GM19193 (cell line): ENCODE data around the gene SIX6.

Experiments used
- POLR2A ChIP-seq: IDR thresholded peaks from 4 replicates; pipeline ENCODE4 v1.6.1; 2011; ENCODE audit not compliant: insufficient read depth, insufficient read length; ENCODE audit errors: extremely low read depth

Gene SIX6

DNA sequence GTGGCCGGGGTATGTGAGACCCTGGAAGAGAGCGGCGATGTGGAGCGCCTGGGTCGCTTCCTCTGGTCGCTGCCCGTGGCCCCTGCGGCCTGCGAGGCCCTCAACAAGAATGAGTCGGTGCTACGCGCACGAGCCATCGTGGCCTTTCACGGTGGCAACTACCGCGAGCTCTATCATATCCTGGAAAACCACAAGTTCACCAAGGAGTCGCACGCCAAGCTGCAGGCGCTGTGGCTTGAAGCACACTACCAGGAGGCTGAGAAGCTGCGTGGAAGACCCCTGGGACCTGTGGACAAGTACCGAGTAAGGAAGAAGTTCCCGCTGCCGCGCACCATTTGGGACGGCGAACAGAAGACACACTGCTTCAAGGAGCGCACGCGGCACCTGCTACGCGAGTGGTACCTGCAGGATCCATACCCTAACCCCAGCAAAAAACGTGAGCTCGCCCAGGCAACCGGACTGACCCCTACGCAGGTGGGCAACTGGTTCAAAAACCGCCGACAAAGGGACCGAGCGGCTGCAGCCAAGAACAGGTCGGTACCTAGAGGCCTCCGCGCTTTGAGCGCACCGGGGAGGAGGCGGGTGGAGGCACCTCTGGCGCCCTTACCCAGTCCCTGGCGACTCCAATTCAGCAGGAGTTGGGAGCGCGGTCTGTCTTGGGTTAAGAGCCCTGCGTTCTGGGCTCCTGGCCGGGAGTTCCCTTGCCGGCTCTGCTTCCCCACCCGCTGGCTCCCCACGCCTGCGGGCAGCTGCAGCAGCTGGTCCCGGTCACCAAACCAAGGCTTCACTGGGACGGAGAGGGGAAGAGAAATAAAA lies 700 bp downstream of the SIX6 start:
- TF ChIP-seq POLR2A = no peak

DNA sequence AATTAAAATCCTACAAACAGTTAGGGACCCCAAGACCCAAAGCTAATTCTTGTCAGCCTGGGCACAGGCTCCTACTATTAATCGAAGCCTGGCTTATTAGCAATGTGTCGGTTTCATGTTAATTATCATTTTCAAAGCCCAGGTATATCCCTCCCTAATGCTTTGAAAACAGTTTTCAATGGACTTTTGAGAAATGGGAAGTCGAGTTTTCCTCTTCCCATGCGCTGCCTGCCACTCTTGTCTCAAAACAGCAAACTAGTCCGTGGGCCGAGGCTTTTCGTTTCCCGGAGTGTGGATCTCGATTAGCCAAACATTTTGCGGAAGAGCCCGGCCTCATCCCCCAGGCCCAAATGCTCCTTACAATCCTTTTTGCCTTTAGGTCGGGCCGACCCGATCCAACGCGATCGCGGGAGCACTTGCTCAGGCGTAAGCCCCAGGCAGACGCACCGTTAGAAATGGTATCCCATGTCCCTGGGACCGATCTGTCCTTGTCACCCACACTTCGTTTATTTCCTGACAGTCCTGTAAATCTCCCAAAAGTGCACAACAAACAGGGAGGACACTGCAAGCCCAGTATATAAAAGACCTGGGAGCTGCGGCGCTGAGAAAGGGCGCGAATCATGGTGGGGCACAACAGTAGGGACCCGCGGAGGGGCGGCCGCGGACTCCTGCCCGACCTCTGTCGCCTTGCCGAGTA lies 1.5 kb downstream of the SIX6 start:
- no peak for TF ChIP-seq POLR2A

DNA sequence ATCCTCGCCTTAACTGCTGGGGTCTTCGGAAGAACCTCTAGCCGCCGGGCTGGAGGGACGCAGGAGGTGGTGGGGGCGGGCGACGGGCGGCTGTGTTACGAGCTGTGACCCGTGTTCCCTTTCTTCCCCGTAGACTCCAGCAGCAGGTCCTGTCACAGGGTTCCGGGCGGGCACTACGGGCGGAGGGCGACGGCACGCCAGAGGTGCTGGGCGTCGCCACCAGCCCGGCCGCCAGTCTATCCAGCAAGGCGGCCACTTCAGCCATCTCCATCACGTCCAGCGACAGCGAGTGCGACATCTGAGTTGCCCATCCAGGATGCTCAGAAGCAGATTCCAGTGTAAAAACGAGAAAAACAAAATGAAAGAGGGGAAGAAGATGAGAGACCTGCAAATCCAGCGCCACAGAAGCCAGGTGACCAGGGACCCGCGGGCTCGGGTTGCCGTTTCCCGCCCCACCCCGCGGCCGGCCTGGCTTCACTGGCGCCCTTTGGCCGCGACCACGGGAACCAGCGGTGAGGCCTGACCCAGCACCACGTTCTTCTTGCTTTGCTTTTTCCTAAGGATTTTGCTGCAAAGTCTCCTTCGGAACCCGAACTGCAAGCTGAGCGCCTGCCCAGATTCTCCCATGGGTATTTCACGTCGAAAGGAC lies 2.1 kb downstream of the SIX6 start:
- TF ChIP-seq POLR2A = no peak

DNA sequence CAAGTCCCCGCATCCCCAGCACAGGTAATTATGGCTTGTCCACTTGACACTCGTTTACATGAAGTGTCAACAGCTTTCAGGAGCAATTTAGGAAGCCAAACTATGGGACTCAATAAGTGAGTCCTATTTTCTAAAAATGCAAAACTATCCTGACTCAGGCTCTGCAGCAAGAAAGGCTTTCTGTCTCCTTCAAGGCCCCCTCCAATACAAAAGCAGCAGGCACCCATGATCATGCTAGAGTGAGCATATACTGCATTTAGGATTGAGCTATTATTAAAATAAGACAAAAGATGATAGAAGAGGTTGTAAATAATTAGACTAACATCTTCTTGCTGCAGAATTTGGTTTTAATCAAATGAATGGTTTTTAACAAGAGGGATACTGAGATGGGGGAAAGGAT lies 3.2 kb downstream of the SIX6 start:
- no peak for TF ChIP-seq POLR2A

DNA sequence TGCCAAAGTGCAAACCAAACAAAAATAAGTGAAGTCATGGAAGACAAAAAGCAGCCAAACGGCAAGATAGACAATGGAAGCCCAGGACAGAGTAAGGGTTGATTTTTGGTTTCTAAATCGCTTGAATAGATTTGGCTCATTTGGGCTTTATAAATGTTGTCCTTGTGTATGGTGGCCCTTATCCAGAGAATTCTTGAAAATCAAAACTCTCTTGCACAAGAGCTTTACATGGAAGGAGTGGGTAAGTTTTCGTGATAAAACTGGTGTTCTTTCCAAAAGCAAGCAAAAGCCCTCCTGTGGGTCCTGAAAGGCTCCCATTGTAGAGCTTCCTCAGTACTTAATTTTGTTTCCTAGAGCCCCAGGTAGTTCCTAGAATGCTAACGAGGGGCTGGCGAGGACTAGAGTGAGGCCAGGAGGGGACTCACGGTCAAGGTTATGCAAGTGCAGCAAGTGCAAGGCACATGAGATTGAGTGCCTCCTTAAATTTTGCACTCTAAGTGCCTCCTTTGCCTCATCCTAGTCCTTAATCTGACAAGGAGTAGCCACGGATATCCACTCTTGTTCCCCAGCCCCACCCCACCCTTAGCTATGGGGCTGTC lies 4.1 kb downstream of the SIX6 start:
- no peak for TF ChIP-seq POLR2A

DNA sequence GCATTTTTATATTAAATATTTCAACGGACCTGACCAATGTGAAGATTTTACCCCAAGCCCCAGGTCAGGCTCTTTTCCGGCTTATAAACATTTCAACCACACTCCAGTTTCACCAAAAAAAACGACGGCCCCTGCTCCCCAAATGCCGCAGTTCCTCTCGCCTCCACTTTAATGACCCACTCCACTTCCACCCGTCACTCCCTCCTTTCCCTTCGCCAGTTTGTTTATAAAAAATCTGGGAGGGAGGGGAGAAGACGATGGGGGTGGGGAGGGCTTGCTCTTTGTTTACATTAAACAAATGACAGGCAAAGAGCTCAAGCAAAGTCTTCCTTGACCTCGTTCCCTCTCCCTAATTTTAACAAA lies 5.4 kb downstream of the SIX6 start:
- no peak for TF ChIP-seq POLR2A

DNA sequence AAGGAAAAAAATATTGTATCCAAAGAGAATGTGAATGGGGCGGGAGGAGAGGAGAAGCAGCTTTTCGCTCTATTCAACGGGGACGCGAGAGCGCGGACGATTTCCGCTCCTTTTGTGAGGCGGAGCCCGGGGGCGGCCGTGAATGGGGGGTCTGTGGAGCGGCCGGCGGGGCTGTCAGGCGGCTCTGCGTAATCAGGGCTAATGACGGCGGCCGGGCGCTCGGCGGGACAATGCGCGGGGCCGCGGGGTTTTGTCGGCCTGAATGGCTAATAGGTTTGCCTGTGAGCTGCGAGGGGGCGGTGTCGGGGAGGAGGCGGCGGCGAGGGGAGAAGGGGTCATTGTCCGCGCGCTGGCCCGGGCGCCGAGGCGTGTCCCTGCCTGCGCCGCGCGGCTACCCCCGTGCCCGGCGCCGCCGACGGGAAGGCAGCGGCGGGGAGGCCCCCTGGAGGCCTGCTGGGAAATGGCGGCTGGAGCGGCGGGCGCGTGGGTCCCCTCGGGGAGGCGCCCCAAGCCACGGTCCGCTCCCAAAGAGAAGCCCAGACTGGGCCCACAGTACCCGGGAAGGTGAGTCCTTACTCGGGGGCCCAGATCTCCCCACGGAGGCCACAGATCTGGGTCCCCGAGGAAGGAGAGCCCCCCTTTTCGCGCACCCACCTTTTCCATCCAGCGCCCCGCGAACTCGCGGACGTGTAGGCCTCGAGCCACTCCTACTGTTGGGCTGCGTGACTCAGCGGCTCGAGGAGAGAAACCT lies 6.0 kb downstream of the SIX6 start:
- TF ChIP-seq POLR2A = no peak

DNA sequence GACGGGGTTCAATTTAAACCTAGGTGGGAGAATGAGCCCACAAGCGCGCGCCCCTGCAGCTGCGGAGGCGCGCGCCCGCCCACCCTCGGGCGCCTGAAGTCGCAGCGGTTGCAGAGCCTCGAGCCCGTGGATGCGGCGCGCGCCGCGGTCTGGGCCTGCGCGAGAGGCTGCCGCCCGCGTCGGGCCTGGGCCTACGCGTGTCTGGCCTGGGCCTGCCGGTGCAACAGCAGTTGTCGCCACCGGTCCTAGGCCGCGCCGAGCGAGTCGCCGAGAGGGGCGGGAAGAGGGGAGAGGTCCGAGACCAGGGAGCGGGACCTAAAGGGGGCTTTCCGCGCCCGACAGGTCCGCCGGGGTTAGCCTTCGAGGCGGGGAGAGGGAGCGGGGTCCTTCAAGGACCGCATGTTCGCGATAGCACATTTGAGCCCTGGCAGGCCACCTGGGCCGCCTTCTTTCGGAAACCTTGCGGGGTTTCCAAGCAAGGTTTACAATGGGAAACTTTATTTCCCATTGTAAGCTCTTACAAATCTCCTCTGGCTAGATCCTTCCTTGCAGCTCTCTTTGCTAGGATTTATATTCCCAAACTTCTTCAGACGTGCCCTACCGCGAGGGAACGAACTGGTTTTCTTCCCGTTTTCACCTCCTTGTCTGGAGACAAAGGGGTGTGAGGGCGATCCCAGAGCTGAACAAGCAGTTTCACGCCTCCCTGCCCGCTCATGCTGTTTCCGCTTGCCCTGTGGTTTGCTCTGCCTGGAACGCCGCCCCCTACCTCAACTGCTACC lies 6.8 kb downstream of the SIX6 start:
- TF ChIP-seq POLR2A = no peak

DNA sequence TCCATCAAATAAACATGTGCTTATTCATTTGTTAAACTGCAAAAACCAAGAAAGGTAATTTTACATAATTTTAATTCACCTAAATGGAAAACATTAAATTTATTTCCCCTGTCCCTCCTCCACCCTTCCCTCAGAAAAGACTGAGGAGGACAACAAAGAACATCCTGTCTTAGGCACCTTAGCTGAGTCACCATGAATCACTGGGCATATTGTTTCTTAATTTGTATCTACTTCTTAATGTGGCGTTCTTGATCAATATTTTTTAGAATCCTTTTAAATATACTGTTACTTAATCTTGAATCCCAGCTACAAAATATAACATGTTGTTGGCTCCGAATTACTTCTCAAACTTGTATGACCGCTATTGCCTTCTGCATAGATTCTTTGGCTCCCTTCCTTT lies 23.5 kb downstream of the SIX6 start:
- no peak for TF ChIP-seq POLR2A

DNA sequence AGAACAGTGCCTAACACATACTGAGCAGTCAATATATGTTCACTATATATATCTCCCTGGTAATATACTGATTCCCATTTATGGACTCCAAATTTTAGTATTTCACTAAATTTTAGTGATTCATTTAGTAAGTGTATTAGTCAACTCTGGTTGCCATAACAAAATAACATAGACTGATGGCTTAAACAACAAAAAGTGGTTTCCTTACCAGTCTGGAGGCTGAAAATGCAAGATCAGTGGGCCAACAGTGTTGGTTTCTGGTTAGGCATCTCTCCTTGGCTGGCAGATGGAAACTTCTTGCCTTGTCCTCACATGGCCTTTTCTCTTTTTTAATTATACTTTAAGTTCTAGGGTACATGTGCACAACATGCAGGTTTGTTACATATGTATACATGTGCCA lies 28.7 kb downstream of the SIX6 start:
- no peak for TF ChIP-seq POLR2A

DNA sequence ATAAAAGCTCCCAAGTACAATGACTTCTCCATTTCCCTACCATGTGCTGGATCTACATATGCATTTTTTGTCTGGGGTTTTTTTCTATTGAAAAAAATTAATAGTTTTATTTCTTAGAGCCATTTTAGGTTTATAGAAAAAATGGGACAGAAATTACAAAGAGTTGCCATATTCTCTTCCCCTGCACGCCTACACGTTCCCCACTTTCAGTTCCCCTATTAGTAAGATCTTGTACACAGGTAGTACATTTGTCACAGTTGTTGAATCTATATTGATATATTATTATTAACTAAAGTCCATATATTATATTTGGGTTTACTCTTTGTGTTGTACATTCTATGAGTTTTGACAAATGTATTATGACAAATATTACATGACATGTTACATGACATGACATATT lies 35.7 kb downstream of the SIX6 start:
- TF ChIP-seq POLR2A = no peak

DNA sequence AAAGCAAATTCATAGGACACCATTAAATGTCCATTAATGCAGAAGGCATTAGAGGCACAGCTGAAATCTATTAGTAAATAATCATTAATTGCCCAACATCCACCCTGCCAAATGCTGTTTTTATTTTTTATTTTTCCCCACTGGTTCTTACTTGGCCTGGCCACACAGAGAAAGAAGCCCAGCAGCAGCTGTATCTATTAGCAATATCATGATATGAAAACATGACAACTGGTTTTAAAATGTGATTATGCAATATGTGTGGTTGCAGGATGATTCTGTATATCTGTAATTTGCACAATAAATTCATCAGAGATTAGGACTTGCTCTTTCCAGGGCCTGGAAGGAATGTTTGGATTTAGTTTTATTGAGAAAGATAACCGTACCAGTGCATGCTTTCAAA lies 44.9 kb downstream of the SIX6 start:
- no peak for TF ChIP-seq POLR2A

DNA sequence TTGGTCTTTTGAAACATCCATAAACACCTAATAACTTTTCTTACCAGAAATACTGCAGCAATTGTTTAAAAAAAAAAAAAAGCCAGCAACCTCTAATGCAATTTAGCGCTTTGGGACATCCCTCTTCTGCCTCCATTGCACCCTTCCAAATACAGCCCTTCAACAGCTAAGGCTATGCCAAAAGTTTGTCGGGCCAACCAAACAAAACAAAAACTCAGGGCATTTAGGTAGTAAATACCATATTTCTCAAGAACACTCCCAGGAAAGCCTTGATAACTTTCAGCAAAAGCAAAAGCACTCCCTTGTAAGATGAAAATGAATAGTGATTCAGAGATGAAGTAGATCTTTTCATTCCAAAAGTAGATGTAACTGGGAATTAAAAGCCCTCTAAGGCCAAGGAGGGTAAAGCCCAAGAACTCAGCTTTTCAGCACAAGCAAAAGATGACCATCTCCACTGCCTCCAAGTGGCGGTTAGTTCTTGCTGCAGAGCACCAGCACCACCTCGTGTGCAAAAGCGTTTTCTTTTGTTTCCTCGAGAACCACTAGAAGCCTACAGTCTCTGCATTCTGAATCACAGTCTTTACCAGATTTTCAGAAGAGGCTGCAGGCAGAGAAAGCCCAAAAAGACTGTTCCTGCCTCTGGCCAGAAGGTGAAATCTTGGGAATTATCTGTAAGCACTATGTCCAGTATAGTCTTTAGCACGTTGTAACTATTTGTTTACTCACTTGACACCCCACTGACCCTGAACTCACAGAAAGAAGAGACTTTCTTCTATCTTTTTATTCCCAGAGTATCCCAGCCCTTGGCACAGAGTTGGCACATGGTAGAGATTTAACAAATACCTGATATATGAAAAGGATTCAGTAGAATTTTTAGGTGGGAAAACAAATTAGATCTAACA lies 53.1 kb downstream of the SIX6 start:
- no peak for TF ChIP-seq POLR2A
